IMR-90 (cell line): ENCODE results near the gene ACAP1. TPM values are rescaled to one million over a fixed set of nuclear protein-coding genes. Genes with fewer than 3 reads are reported as not detected.

Experiments used
- ATAC-seq: fragments of 200-7000 bp; cut with Tn5 transposase; 2 replicates; pipeline ENCODE4 v1.9.1; 2020; ENCODE audit warnings: low read depth, mild to moderate bottlenecking, moderate library complexity
- BruUV-seq: library from RNA; stranded (reverse); fragments of 400-500 nt; replicated peaks from 2 replicates; lab custom pipeline; 2021; lab: Mats Ljungman, UMichigan
- CTCF ChIA-PET: fragments of 300-600 bp; formaldehyde crosslinking; extraction: SDS; loops from one replicate; lab custom pipeline; 2021; ENCODE audit warnings: antibody characterized with exemption; lab: Yijun Ruan, JAX
- POLR2A ChIA-PET: fragments of 300-600 bp; sonication (Branson Sonifier 250); formaldehyde crosslinking; loops from one replicate; lab custom pipeline; 2022; ENCODE audit warnings: antibody characterized with exemption; ENCODE audit not compliant: unreplicated experiment; lab: Charles Lee
- DNase-seq: peaks from one replicate; pipeline ENCODE4 v3.0.0; 2013
- H2AFZ ChIP-seq: replicated peaks from 2 replicates; pipeline ENCODE3; 2013; ENCODE audit warnings: low read length, mild to moderate bottlenecking; ENCODE audit not compliant: poor library complexity
- H2AK5ac ChIP-seq: 2 replicates; pipeline ENCODE4 v1.6.1; 2013; ENCODE audit warnings: low read depth, low read length, inconsistent platforms
- H2AK9ac ChIP-seq: replicated peaks from 2 replicates; pipeline ENCODE3; 2013; ENCODE audit warnings: mild to moderate bottlenecking, low read depth, low read length, moderate library complexity; ENCODE audit not compliant: poor library complexity
- H2BK120ac ChIP-seq: 2 replicates; pipeline ENCODE4 v1.6.1; 2013; ENCODE audit warnings: low read depth, low read length, inconsistent platforms
- H2BK15ac ChIP-seq: 3 replicates; pipeline ENCODE4 v1.6.1; 2013; ENCODE audit warnings: low read depth, low read length, inconsistent platforms
- H2BK20ac ChIP-seq: 2 replicates; pipeline ENCODE4 v1.6.1; 2013; ENCODE audit warnings: low read depth, mild to moderate bottlenecking, inconsistent platforms, low read length, moderate library complexity
- H2BK5ac ChIP-seq: 2 replicates; pipeline ENCODE4 v1.6.1; 2013; ENCODE audit warnings: mild to moderate bottlenecking, low read depth, low read length, inconsistent platforms; ENCODE audit not compliant: poor library complexity, severe bottlenecking
- H3K14ac ChIP-seq: replicated peaks from 2 replicates; pipeline ENCODE4 v1.6.1; 2013; ENCODE audit warnings: low read depth, low read length, inconsistent platforms
- H3K18ac ChIP-seq: 2 replicates; pipeline ENCODE4 v1.6.1; 2013; ENCODE audit warnings: low read depth, low read length, control low read depth
- H3K23ac ChIP-seq: 2 replicates; pipeline ENCODE4 v1.6.1; 2013; ENCODE audit warnings: low read depth, low read length, inconsistent platforms
- H3K27ac ChIP-seq: 2 replicates; pipeline ENCODE4 v1.5.1; 2013; ENCODE audit warnings: mild to moderate bottlenecking, control low read depth, low read length; ENCODE audit not compliant: insufficient read depth
- H3K27me3 ChIP-seq: 2 replicates; pipeline ENCODE4 v1.6.1; 2013; ENCODE audit warnings: low read length; ENCODE audit not compliant: control insufficient read depth, insufficient read depth
- H3K36me3 ChIP-seq: 2 replicates; pipeline ENCODE4 v1.6.1; 2013; ENCODE audit warnings: low read length, mixed read lengths; ENCODE audit not compliant: control insufficient read depth, insufficient read depth
- H3K4ac ChIP-seq: 2 replicates; pipeline ENCODE4 v1.6.1; 2013; ENCODE audit warnings: low read depth, low read length, inconsistent platforms
- H3K4me1 ChIP-seq: 2 replicates; pipeline ENCODE4 v1.6.1; 2013; ENCODE audit warnings: low read length, mixed read lengths; ENCODE audit not compliant: control insufficient read depth, insufficient read depth
- H3K4me2 ChIP-seq: 2 replicates; pipeline ENCODE4 v1.6.1; 2013; ENCODE audit warnings: low read depth, mild to moderate bottlenecking, control low read depth, low read length, moderate library complexity
- H3K4me3 ChIP-seq: 2 replicates; pipeline ENCODE4 v1.5.1; 2013; ENCODE audit warnings: low read depth, mild to moderate bottlenecking, control low read depth, low read length, moderate library complexity; ENCODE audit not compliant: insufficient read depth
- H3K56ac ChIP-seq: 2 replicates; pipeline ENCODE4 v1.6.1; 2013; ENCODE audit warnings: low read length, inconsistent platforms; ENCODE audit not compliant: insufficient read depth; ENCODE audit errors: extremely low read depth
- H3K79me1 ChIP-seq, 2 experiments: 2 replicates each; pipeline ENCODE4 v1.6.1; 2013; ENCODE audit warnings: low read length in 2 of 2, inconsistent platforms in 1 of 2, low read depth in 1 of 2
- H3K9ac ChIP-seq: 2 replicates; pipeline ENCODE4 v1.6.1; 2013; ENCODE audit warnings: low read depth, low read length, control low read depth
- H3K9me1 ChIP-seq: 2 replicates; pipeline ENCODE4 v1.6.1; 2013; ENCODE audit warnings: low read length, inconsistent platforms; ENCODE audit not compliant: insufficient read depth
- H3K9me3 ChIP-seq: 2 replicates; pipeline ENCODE4 v1.6.1; 2013; ENCODE audit warnings: low read length; ENCODE audit not compliant: control insufficient read depth, insufficient read depth
- H4K20me1 ChIP-seq: 2 replicates; pipeline ENCODE4 v1.6.1; 2013; ENCODE audit warnings: low read length, inconsistent platforms; ENCODE audit not compliant: insufficient read depth
- H4K5ac ChIP-seq: 2 replicates; pipeline ENCODE4 v1.6.1; 2013; ENCODE audit warnings: mild to moderate bottlenecking, low read depth, low read length, control low read depth
- H4K8ac ChIP-seq, 2 experiments: 2 replicates each; pipeline ENCODE4 v1.6.1; 2013; ENCODE audit warnings: low read depth in 2 of 2, low read length in 2 of 2, control low read depth in 1 of 2, inconsistent platforms in 1 of 2
- H4K91ac ChIP-seq: 2 replicates; pipeline ENCODE4 v1.6.1; 2013; ENCODE audit warnings: low read depth, low read length, inconsistent platforms; ENCODE audit not compliant: insufficient read depth
- BHLHE40 ChIP-seq: fragments of 150-350 bp; IDR thresholded peaks from 2 replicates; pipeline ENCODE4 v1.6.1; 2016; ENCODE audit warnings: mild to moderate bottlenecking, low read depth, low read length
- CTCF ChIP-seq: conservative IDR thresholded peaks from 2 replicates; pipeline ENCODE4 v1.5.1; 2012; ENCODE audit warnings: mild to moderate bottlenecking, low read depth, low read length, improper control_type of control experiment
- MAZ ChIP-seq: IDR thresholded peaks from 2 replicates; pipeline ENCODE4 v1.6.1; 2012; ENCODE audit warnings: low read depth, mild to moderate bottlenecking, low read length, improper control_type of control experiment, moderate library complexity, borderline replicate concordance
- MXI1 ChIP-seq: IDR thresholded peaks from 2 replicates; pipeline ENCODE4 v1.6.1; 2012; ENCODE audit warnings: low read depth, mild to moderate bottlenecking, low read length, moderate library complexity, borderline replicate concordance
- POLR2A ChIP-seq: IDR thresholded peaks from 2 replicates; pipeline ENCODE4 v1.6.1; 2012; ENCODE audit warnings: mild to moderate bottlenecking, low read depth, low read length
- RAD21 ChIP-seq: IDR thresholded peaks from 2 replicates; pipeline ENCODE4 v1.6.1; 2012; ENCODE audit warnings: low read length, improper control_type of control experiment
- RFX5 ChIP-seq: IDR thresholded peaks from 2 replicates; pipeline ENCODE4 v1.8.0; 2012; ENCODE audit warnings: low read depth, mild to moderate bottlenecking, low read length, moderate library complexity
- SMC3 ChIP-seq: fragments of 150-350 bp; IDR thresholded peaks from 2 replicates; pipeline ENCODE4 v1.6.1; 2016; ENCODE audit warnings: low read depth, mild to moderate bottlenecking, antibody characterized with exemption, low read length, moderate library complexity
- WGBS, 2 experiments: methylation state at CpG; one replicate each; pipeline versions ENCODE4 v1.1.5 to v1.1.7; 2013; ENCODE audit warnings: missing lambda C conversion rate in 2 of 2; ENCODE audit not compliant: insufficient read length in 1 of 2; ENCODE audit errors: extremely low coverage in 2 of 2; 5-methylcytosine and 5-hydroxymethylcytosine counted together
- dilution Hi-C: fragments of 300-500 bp; cut with HindIII; formaldehyde crosslinking; loops from one replicate; pipeline ENCODE4 v1.14.3; 2018; ENCODE audit warnings: low sequenced_read_pairs; ENCODE audit not compliant: unreplicated experiment
- in situ Hi-C: fragments of 300-500 bp; cut with MboI; formaldehyde crosslinking; loops from 3 replicates; pipeline ENCODE4 v1.14.3; 2019; ENCODE audit warnings: low sequenced_read_pairs, inconsistent platforms, mixed read lengths
- intact Hi-C: fragments of 100-400 bp; cut with micrococcal nuclease; formaldehyde crosslinking; loops from 2 replicates; pipeline ENCODE4 v1.10.0; 2022
- polyA plus RNA-seq, 3 experiments: library from polyadenylated mRNA; depleted of rRNA; stranded (reverse); fragments of >200 nt; gene quantifications; 2 replicates each; pipeline ENCODE4 v1.2.3, GENCODE V29; 2012; ENCODE audit warnings: low replicate concordance in 1 of 3
- total RNA-seq: library from RNA; depleted of rRNA; stranded (reverse); fragments of >200 nt; gene quantifications from 2 replicates; pipeline ENCODE4 v1.2.3, GENCODE V29; 2012
- TF ChIP-seq, protein P1 (sequence below): fragments of 150-350 bp; IDR thresholded peaks from 2 replicates; pipeline ENCODE4 v1.6.1; 2016; ENCODE audit warnings: low read depth, mild to moderate bottlenecking, low read length, moderate library complexity, borderline replicate concordance

The ACAP1 gene
- total and polyA plus RNA-seq, 2 of the 4 experiments (the other 2 are of a cell fraction): under 0.01 to 2.1 TPM

GRCh38 chr17:7323731-7324437 is 12.4 kb upstream of the ACAP1 start:
- H4K91ac ChIP-seq: no peak overlapping the region
- H4K20me1 ChIP-seq: peaks cover 7% of the 10 kb centered on the region
- intact Hi-C loops (loop anchor here (10.0 kb wide), 1 partner anchor 241 kb away; the partner anchor contains the start of gene SENP3), dilution Hi-C loops (no loop called here), in situ Hi-C loops (no loop called here)
- H2BK20ac ChIP-seq: no peak overlapping the region
- no peak overlapping the region for H3K23ac ChIP-seq
- no peak overlapping the region for H3K4me3 ChIP-seq
- H3K4ac ChIP-seq: no peak overlapping the region
- BruUV-seq: no TSS peak
- peaks cover 59% of the 10 kb centered on the region for H3K36me3 ChIP-seq
- H3K9ac ChIP-seq: no peak overlapping the region
- peak overlapping the region; percentile 70 for H2AFZ ChIP-seq
- no peak overlapping the region for H2BK5ac ChIP-seq
- no peak overlapping the region for H2BK15ac ChIP-seq
- no peaks in the 10 kb centered on the region for H3K9me3 ChIP-seq
- peak overlapping the region; percentile 50 for H2AK9ac ChIP-seq
- no peaks in the 10 kb centered on the region for H3K27me3 ChIP-seq
- no peak overlapping the region for H3K14ac ChIP-seq
- no peak overlapping the region for H3K56ac ChIP-seq
- H3K27ac ChIP-seq: no peak overlapping the region
- ChIA-PET POLR2A (no interaction called here), CTCF (no interaction called here)
- H4K5ac ChIP-seq: no peak overlapping the region
- no peak overlapping the region for H4K8ac ChIP-seq
- DNase-seq: peak; percentile 17
- H3K18ac ChIP-seq: no peak overlapping the region
- H2AK5ac ChIP-seq: peak overlapping the region; percentile 49
- H3K4me2 ChIP-seq: no peak overlapping the region
- H3K79me1 ChIP-seq: peaks cover 10 to 28% of the 10 kb centered on the region in 2 experiments; a peak in 3 of 4 replicates
- H2BK120ac ChIP-seq: no peak overlapping the region
- TF ChIP-seq SMC3: peak; percentile 81
- no peak for TF ChIP-seq MAZ
- TF ChIP-seq RFX5: no peak
- TF ChIP-seq, protein P1, sequence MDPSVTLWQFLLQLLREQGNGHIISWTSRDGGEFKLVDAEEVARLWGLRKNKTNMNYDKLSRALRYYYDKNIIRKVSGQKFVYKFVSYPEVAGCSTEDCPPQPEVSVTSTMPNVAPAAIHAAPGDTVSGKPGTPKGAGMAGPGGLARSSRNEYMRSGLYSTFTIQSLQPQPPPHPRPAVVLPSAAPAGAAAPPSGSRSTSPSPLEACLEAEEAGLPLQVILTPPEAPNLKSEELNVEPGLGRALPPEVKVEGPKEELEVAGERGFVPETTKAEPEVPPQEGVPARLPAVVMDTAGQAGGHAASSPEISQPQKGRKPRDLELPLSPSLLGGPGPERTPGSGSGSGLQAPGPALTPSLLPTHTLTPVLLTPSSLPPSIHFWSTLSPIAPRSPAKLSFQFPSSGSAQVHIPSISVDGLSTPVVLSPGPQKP: no peak
- no peak for TF ChIP-seq BHLHE40
- no peak for TF ChIP-seq MXI1
- peak; percentile 67 for TF ChIP-seq RAD21
- TF ChIP-seq POLR2A: no peak
- peak; percentile 72 for TF ChIP-seq CTCF
- peak; percentile 62; the same call in 1 of the 2 replicates for ATAC-seq
- 0 out of 2 replicates have a peak, but pooled peaks cover 2% of the 10 kb centered on the region for H3K4me1 ChIP-seq
- H3K9me1 ChIP-seq: peaks cover 6% of the 10 kb centered on the region; the same call in 1 of the 2 replicates
- WGBS, 2 experiments: 95% methylated on average over 8 of the region's 39 CpGs; no CpG with 5 or more reads in 1 of the 2 experiments
